Breast epithelium (tissue), 3 donors: ENCODE data around the gene CAPS2.

Experiments
- POLR2A ChIP-seq: fragments of 450-650 bp; IDR thresholded peaks from one replicate; pipeline ENCODE4 v1.6.1; 2016; ENCODE audit warnings: antibody characterized with exemption, mild to moderate bottlenecking, moderate library complexity
- TF ChIP-seq, protein P1 (sequence below), 3 donors: fragments of 450-650 bp; IDR thresholded peaks; one replicate each; pipeline ENCODE4 v1.5.1; 2016 to 2017; ENCODE audit warnings: antibody characterized with exemption in 3 of 3, mild to moderate bottlenecking in 3 of 3, moderate library complexity in 3 of 3

DNA sequence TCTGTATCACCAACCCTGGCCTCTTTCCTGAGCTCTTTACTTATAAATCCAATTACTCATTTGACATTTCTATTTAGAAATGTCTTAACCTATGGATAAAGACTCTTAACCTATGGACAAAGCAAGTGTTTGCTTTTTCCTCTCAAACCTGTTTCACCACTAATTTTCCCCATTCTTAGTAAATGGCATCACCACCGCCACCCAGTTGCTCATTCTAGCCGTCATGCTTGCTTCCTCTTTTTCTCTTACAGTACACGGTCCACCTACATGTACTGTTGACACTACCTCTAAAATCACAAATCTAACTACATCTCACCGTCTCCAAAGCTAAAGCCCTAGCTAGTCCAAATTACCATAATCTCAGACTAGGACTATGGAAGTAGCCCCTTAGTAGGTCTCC lies 60.0 kb downstream of the CAPS2 start:
- TF ChIP-seq, protein P1, sequence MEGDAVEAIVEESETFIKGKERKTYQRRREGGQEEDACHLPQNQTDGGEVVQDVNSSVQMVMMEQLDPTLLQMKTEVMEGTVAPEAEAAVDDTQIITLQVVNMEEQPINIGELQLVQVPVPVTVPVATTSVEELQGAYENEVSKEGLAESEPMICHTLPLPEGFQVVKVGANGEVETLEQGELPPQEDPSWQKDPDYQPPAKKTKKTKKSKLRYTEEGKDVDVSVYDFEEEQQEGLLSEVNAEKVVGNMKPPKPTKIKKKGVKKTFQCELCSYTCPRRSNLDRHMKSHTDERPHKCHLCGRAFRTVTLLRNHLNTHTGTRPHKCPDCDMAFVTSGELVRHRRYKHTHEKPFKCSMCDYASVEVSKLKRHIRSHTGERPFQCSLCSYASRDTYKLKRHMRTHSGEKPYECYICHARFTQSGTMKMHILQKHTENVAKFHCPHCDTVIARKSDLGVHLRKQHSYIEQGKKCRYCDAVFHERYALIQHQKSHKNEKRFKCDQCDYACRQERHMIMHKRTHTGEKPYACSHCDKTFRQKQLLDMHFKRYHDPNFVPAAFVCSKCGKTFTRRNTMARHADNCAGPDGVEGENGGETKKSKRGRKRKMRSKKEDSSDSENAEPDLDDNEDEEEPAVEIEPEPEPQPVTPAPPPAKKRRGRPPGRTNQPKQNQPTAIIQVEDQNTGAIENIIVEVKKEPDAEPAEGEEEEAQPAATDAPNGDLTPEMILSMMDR (IDR thresholded peaks at IDR 0.05), result no peak
- TF ChIP-seq POLR2A, result no peak
